Adrenal gland (tissue), 5 donors: Measurements from ENCODE around the gene CBFA2T3.

Experiments
- POLR2A ChIP-seq, 2 donors: fragments of 450-650 bp; IDR thresholded peaks; one replicate each; pipeline ENCODE4 v1.6.1; 2017; ENCODE audit warnings: antibody characterized with exemption in 2 of 2, mild to moderate bottlenecking in 2 of 2, moderate library complexity in 1 of 2
- TF ChIP-seq, protein P1 (sequence below), 6 experiments: fragments of 450-650 bp in 4 of 6; fragments of 200-600 bp in 2 of 6; sonication (generic) in 1 of 6; IDR thresholded peaks; 1 replicate in 5 of 6; 2 replicates in 1 of 6; pipeline versions ENCODE4 v1.5.1 to v1.8.0; 2016 to 2021; ENCODE audit warnings: antibody characterized with exemption in 6 of 6, mild to moderate bottlenecking in 2 of 6, moderate library complexity in 1 of 6
- donor health status: DM: no; HTN: no; CAD: no.

DNA sequence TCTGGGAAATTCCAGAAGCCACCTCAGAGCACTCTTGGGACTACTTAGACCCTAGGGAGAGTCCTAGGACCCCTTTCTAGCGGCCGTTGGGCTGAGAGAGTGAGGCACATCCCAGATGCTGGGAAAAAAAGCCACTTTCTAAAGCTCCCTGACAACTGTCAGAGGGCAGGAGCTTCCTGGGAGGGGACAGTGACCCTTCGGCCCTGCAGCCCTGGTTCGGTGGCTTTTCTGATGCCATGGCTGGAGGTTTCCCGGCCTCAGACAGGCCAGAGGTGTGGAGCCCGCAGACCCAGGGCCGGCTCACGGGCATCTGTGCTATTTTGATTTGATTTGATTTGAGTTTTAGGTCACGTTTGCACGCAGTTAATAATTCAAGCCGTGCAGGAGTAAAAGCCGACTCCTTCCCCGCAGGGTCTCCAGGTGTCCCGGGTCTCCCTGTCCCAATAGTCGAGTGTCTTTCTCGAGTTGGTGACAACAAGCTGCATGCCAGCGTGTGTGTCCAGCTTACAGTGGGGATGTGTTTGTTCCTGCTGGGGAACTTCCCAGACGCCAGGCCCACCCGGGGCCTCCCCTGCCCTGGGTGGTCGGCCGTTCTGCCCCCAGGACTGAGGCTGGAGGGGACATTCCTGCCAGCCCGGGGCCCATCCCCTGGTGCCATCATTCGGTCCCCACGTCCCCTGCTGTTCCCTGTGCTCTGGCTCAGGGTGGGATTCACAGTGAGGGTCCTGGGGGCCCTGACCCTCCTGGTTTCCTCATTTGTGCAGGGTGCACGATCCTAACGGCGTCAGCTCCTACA is 1.0 kb upstream of the CBFA2T3 start:
- TF ChIP-seq, protein P1, sequence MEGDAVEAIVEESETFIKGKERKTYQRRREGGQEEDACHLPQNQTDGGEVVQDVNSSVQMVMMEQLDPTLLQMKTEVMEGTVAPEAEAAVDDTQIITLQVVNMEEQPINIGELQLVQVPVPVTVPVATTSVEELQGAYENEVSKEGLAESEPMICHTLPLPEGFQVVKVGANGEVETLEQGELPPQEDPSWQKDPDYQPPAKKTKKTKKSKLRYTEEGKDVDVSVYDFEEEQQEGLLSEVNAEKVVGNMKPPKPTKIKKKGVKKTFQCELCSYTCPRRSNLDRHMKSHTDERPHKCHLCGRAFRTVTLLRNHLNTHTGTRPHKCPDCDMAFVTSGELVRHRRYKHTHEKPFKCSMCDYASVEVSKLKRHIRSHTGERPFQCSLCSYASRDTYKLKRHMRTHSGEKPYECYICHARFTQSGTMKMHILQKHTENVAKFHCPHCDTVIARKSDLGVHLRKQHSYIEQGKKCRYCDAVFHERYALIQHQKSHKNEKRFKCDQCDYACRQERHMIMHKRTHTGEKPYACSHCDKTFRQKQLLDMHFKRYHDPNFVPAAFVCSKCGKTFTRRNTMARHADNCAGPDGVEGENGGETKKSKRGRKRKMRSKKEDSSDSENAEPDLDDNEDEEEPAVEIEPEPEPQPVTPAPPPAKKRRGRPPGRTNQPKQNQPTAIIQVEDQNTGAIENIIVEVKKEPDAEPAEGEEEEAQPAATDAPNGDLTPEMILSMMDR (IDR thresholded peaks at IDR 0.05): no peak
- TF ChIP-seq POLR2A (IDR thresholded peaks at IDR 0.05): no peak
